ENCODE data around the gene SLC26A5. TPM values are rescaled to one million over a fixed set of nuclear protein-coding genes. Genes with fewer than 3 reads are reported as not detected.

SLC26A5 gene
- total RNA-seq, 1 experiment from 2014 or later: not detected

Other genes with a start within 250 kb of the SLC26A5 start
- 61.1 TPM for gene PMPCB, start 148.8 kb downstream of the SLC26A5 start, total RNA-seq (2021; ENCODE audit: unreplicated experiment)
- 56.1 TPM for gene DNAJC2, start 101.4 kb downstream of the SLC26A5 start, total RNA-seq (2021; ENCODE audit: unreplicated experiment)
- gene PSMC2, start 98.6 kb downstream of the SLC26A5 start, total RNA-seq (2021; ENCODE audit: unreplicated experiment): 171 TPM